HL-60 (cell line): ENCODE data around the gene CHL1.

Experiments used
- DNase-seq, 2 experiments: peaks; one replicate each; pipeline ENCODE4 v3.0.0-alpha.2; 2010 to 2020; ENCODE audit warnings: low read depth in 1 of 2, low spot score in 1 of 2
- H3K27ac ChIP-seq: fragments of 250-450 bp; sonication (Bioruptor Pico); replicated peaks from 2 replicates; pipeline ENCODE4 v1.5.1; 2020; ENCODE audit warnings: mild to moderate bottlenecking, moderate library complexity
- H3K27me3 ChIP-seq: fragments of 250-450 bp; sonication (Bioruptor Pico); 2 replicates; pipeline ENCODE4 v1.5.1; 2021; ENCODE audit warnings: mild to moderate bottlenecking, moderate library complexity; ENCODE audit not compliant: insufficient read depth, poor library complexity, severe bottlenecking
- H3K4me3 ChIP-seq: replicated peaks from 2 replicates; pipeline ENCODE4 v1.5.1; 2011; ENCODE audit warnings: mild to moderate bottlenecking, control low read depth, low read length; ENCODE audit not compliant: insufficient read depth
- GABPA ChIP-seq: IDR thresholded peaks from 2 replicates; pipeline ENCODE4 v1.6.1; 2012; ENCODE audit warnings: low read depth
- POLR2AphosphoS5 ChIP-seq: IDR thresholded peaks from 2 replicates; pipeline ENCODE4 v1.6.1; 2012; ENCODE audit warnings: low read depth
- SPI1 ChIP-seq: IDR thresholded peaks from 2 replicates; pipeline ENCODE4 v1.6.1; 2012; ENCODE audit warnings: low read depth, mild to moderate bottlenecking, borderline replicate concordance
- TF ChIP-seq, protein P1 (sequence below): IDR thresholded peaks from 2 replicates; pipeline ENCODE4 v1.6.1; 2012; ENCODE audit warnings: low read depth; ENCODE audit not compliant: insufficient replicate concordance
- TF ChIP-seq, protein P2 (sequence below): IDR thresholded peaks from one replicate; pipeline ENCODE4 v1.5.1; 2011; ENCODE audit warnings: low read length, control low read depth, inconsistent platforms; ENCODE audit not compliant: insufficient read depth

The CHL1 gene

DNA sequence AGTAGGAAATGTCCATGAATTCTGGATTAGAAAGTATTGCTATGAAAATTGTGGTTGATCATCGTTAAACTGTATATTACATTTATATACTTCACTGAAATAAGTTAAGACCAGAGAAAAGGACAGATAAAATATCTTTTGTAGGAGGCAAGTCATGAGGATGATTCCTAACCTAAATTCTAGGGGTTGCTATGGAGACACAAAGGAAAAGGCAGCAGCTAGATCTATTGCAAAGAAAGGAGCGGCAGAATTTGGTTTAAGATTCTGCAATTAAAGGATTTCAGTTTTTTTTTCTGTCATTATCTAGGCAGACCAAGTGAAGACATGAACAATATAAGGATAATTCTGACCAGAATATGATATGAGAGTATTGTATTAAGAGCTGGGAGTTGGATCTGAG is 136.1 kb downstream of the CHL1 start:
- Histone ChIP-seq H3K4me3 (no peak overlapping the region), H3K27me3 (no peaks in the 10 kb centered on the region), H3K27ac (no peak overlapping the region)
- no peak for DNase-seq
- TF ChIP-seq SPI1 (no peak), POLR2AphosphoS5 (no peak), GABPA (no peak)
- TF ChIP-seq, protein P1, sequence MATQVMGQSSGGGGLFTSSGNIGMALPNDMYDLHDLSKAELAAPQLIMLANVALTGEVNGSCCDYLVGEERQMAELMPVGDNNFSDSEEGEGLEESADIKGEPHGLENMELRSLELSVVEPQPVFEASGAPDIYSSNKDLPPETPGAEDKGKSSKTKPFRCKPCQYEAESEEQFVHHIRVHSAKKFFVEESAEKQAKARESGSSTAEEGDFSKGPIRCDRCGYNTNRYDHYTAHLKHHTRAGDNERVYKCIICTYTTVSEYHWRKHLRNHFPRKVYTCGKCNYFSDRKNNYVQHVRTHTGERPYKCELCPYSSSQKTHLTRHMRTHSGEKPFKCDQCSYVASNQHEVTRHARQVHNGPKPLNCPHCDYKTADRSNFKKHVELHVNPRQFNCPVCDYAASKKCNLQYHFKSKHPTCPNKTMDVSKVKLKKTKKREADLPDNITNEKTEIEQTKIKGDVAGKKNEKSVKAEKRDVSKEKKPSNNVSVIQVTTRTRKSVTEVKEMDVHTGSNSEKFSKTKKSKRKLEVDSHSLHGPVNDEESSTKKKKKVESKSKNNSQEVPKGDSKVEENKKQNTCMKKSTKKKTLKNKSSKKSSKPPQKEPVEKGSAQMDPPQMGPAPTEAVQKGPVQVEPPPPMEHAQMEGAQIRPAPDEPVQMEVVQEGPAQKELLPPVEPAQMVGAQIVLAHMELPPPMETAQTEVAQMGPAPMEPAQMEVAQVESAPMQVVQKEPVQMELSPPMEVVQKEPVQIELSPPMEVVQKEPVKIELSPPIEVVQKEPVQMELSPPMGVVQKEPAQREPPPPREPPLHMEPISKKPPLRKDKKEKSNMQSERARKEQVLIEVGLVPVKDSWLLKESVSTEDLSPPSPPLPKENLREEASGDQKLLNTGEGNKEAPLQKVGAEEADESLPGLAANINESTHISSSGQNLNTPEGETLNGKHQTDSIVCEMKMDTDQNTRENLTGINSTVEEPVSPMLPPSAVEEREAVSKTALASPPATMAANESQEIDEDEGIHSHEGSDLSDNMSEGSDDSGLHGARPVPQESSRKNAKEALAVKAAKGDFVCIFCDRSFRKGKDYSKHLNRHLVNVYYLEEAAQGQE = no peak
- TF ChIP-seq, protein P2, sequence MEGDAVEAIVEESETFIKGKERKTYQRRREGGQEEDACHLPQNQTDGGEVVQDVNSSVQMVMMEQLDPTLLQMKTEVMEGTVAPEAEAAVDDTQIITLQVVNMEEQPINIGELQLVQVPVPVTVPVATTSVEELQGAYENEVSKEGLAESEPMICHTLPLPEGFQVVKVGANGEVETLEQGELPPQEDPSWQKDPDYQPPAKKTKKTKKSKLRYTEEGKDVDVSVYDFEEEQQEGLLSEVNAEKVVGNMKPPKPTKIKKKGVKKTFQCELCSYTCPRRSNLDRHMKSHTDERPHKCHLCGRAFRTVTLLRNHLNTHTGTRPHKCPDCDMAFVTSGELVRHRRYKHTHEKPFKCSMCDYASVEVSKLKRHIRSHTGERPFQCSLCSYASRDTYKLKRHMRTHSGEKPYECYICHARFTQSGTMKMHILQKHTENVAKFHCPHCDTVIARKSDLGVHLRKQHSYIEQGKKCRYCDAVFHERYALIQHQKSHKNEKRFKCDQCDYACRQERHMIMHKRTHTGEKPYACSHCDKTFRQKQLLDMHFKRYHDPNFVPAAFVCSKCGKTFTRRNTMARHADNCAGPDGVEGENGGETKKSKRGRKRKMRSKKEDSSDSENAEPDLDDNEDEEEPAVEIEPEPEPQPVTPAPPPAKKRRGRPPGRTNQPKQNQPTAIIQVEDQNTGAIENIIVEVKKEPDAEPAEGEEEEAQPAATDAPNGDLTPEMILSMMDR = no peak

DNA sequence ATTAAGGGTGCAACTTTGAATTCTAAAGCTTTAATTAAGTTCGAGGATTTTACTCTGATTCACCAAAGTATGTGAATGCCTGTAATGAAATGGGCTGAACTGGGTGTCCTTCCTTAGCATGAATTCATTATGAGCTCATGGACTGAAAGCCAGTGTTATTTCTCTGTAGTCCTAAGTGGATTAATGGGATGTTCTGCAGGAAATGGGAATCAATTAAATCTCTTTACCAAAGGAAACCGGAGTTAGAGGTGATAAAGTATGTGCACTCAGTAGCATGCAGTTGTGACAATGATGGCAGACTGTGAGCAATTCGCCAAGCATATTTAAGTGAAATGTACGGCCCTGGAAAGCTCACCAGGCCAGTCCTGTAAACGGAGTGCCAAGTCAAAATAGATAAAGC is 138.7 kb downstream of the CHL1 start:
- DNase-seq = no peak
- Histone ChIP-seq H3K27me3 (no peaks in the 10 kb centered on the region), H3K4me3 (no peak overlapping the region), H3K27ac (no peak overlapping the region)
- TF ChIP-seq POLR2AphosphoS5 (no peak), SPI1 (no peak), GABPA (no peak)
- TF ChIP-seq, protein P1 = no peak
- TF ChIP-seq, protein P2 = no peak

DNA sequence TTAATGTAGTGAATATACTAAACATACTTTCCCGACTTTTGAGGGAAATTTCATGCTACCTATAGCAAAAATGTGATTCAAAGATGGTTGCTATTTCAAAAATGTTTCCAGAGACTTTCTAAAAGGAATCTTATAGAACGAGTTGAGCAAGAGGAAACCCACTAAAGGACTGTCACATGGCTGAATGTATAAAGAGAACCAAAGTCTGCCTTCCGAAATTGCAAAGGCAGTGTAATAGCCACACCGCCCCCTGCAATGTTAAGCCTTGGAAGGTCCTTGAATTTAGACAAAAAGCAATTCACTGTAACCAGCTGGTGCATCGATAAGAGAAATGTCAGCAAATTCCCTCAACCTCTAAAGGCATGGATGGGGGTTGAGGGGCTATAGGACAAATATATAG is 142.8 kb downstream of the CHL1 start:
- TF ChIP-seq, protein P1 = no peak
- TF ChIP-seq GABPA = no peak
- TF ChIP-seq POLR2AphosphoS5 = no peak
- TF ChIP-seq, protein P2 = no peak
- TF ChIP-seq SPI1 = no peak
- no peak overlapping the region for H3K27ac ChIP-seq
- H3K27me3 ChIP-seq = no peaks in the 10 kb centered on the region
- no peak overlapping the region for H3K4me3 ChIP-seq
- DNase-seq = no peak
